Parathyroid adenoma (tissue), 2 donors: ENCODE measurements around the gene ADD2.

ENCODE experiments used
- H2AFZ ChIP-seq: fragments of 300-600 bp; sonication (generic); one replicate; pipeline ENCODE4 v1.7.0; 2017; ENCODE audit warnings: antibody characterized with exemption, mild to moderate bottlenecking
- H3K27ac ChIP-seq: fragments of 300-600 bp; sonication (generic); one replicate; pipeline ENCODE4 v1.7.0; 2017
- H3K27me3 ChIP-seq: fragments of 300-600 bp; sonication (generic); one replicate; pipeline ENCODE4 v1.7.0; 2017; ENCODE audit warnings: low read length; ENCODE audit not compliant: control insufficient read depth, insufficient read depth
- H3K36me3 ChIP-seq: fragments of 300-600 bp; sonication (generic); one replicate; pipeline ENCODE4 v1.7.0; 2017; ENCODE audit warnings: low read length; ENCODE audit not compliant: control insufficient read depth, insufficient read depth
- H3K4me1 ChIP-seq: fragments of 300-600 bp; sonication (generic); one replicate; pipeline ENCODE4 v1.7.0; 2017; ENCODE audit warnings: control low read depth
- H3K4me2 ChIP-seq: fragments of 300-600 bp; sonication (generic); one replicate; pipeline ENCODE4 v1.7.0; 2017; ENCODE audit warnings: low read length
- H3K4me3 ChIP-seq: fragments of 300-600 bp; sonication (generic); one replicate; pipeline ENCODE4 v1.7.0; 2017; ENCODE audit warnings: low read depth, low read length
- H3K79me2 ChIP-seq: fragments of 300-600 bp; sonication (generic); one replicate; pipeline ENCODE4 v1.7.0; 2017; ENCODE audit warnings: control low read depth
- H3K9ac ChIP-seq: fragments of 300-600 bp; sonication (generic); one replicate; pipeline ENCODE4 v1.7.0; 2017; ENCODE audit warnings: mild to moderate bottlenecking
- H3K9me3 ChIP-seq: fragments of 300-600 bp; sonication (generic); one replicate; pipeline ENCODE4 v1.7.0; 2017; ENCODE audit warnings: low read length; ENCODE audit not compliant: control insufficient read depth
- CTCF ChIP-seq: fragments of 300-600 bp; sonication (generic); IDR thresholded peaks from one replicate; pipeline ENCODE4 v1.7.0; 2017; ENCODE audit warnings: antibody characterized with exemption, mild to moderate bottlenecking
- donor health status: primary hyperparathyroidism.

ADD2 gene

GRCh38 chr2:70641263-70641784, 126.7 kb downstream of the ADD2 start:
- H2AFZ ChIP-seq = no peak overlapping the region
- no peaks in the 10 kb centered on the region for H3K27me3 ChIP-seq
- no peaks in the 10 kb centered on the region for H3K9me3 ChIP-seq
- H3K9ac ChIP-seq = no peak overlapping the region
- H3K27ac ChIP-seq = no peak overlapping the region
- no peak for TF ChIP-seq CTCF
- H3K4me2 ChIP-seq = no peak overlapping the region
- no peaks in the 10 kb centered on the region for H3K36me3 ChIP-seq
- no peak overlapping the region for H3K4me3 ChIP-seq
- H3K4me1 ChIP-seq = no peaks in the 10 kb centered on the region
- H3K79me2 ChIP-seq = no peaks in the 10 kb centered on the region

- H3K36me3 ChIP-seq = no peaks in the 10 kb centered on the region
- no peak overlapping the region for H2AFZ ChIP-seq
- no peaks in the 10 kb centered on the region for H3K79me2 ChIP-seq
- H3K4me3 ChIP-seq = no peak overlapping the region
- H3K9me3 ChIP-seq = no peaks in the 10 kb centered on the region
- no peak overlapping the region for H3K27ac ChIP-seq
- no peaks in the 10 kb centered on the region for H3K4me1 ChIP-seq
- no peak for TF ChIP-seq CTCF
- H3K27me3 ChIP-seq = no peaks in the 10 kb centered on the region
- H3K9ac ChIP-seq = no peak overlapping the region
- H3K4me2 ChIP-seq = no peak overlapping the region
Measured at GRCh38 chr2:70639841-70640436, 128.1 kb downstream of the ADD2 start.

GRCh38 chr2:70638561-70638960, 129.4 kb downstream of the ADD2 start:
- Histone ChIP-seq H2AFZ (no peak overlapping the region), H3K27ac (no peak overlapping the region), H3K9ac (no peak overlapping the region), H3K4me2 (no peak overlapping the region), H3K9me3 (no peaks in the 10 kb centered on the region), H3K36me3 (no peaks in the 10 kb centered on the region), H3K4me3 (no peak overlapping the region), H3K79me2 (no peaks in the 10 kb centered on the region), H3K27me3 (no peaks in the 10 kb centered on the region), H3K4me1 (no peaks in the 10 kb centered on the region)
- TF ChIP-seq CTCF = no peak

- Histone ChIP-seq H3K27me3 (no peaks in the 10 kb centered on the region), H3K9me3 (no peaks in the 10 kb centered on the region), H3K79me2 (no peaks in the 10 kb centered on the region), H3K4me1 (no peaks in the 10 kb centered on the region), H3K27ac (no peak overlapping the region), H3K4me3 (no peak overlapping the region), H2AFZ (no peak overlapping the region), H3K9ac (no peak overlapping the region), H3K4me2 (no peak overlapping the region), H3K36me3 (no peaks in the 10 kb centered on the region)
- no peak for TF ChIP-seq CTCF
Measured at GRCh38 chr2:70633508-70633907, 134.5 kb downstream of the ADD2 start.

GRCh38 chr2:70632966-70633365, 135.0 kb downstream of the ADD2 start:
- H3K4me1 ChIP-seq = no peaks in the 10 kb centered on the region
- TF ChIP-seq CTCF = no peak
- H3K79me2 ChIP-seq = no peaks in the 10 kb centered on the region
- H3K4me2 ChIP-seq = no peak overlapping the region
- no peak overlapping the region for H3K27ac ChIP-seq
- H2AFZ ChIP-seq = no peak overlapping the region
- no peaks in the 10 kb centered on the region for H3K36me3 ChIP-seq
- H3K9ac ChIP-seq = no peak overlapping the region
- H3K9me3 ChIP-seq = no peaks in the 10 kb centered on the region
- no peak overlapping the region for H3K4me3 ChIP-seq
- H3K27me3 ChIP-seq = no peaks in the 10 kb centered on the region
